Jurkat, Clone E6-1 (cell line): ENCODE data around the gene CCL13. TPM values are rescaled to one million over a fixed set of nuclear protein-coding genes. Genes with fewer than 3 reads are reported as not detected.
"Not testable (repeated sequence)": the region's sequence is repeated elsewhere in the genome, so short reads cannot be mapped to it uniquely, and the experiment has no call there.

Experiments used
- DNase-seq: peaks from one replicate; pipeline ENCODE4 v3.0.0-alpha.2; 2011; ENCODE audit warnings: low read depth, low spot score
- H3K4me3 ChIP-seq: 2 replicates; pipeline ENCODE4 v1.5.1; 2011; ENCODE audit warnings: mild to moderate bottlenecking, low read length, control low read depth, moderate library complexity
- polyA plus RNA-seq: library from polyadenylated mRNA; unstranded; fragments of >200 nt; gene quantifications from one replicate; pipeline ENCODE4 v1.2.1, GENCODE V29; 2012; ENCODE audit warnings: missing spikeins; ENCODE audit not compliant: insufficient read length, insufficient read depth

The CCL13 gene
- not detected for polyA plus RNA-seq

GRCh38 chr17:34356194-34356593 lies at the start of gene CCL13:
CCL13 (plus strand) TSS chr17:34356480; CDS start chr17:34356527, 47 bp downstream.
- DNase-seq, result no peak
- H3K4me3 ChIP-seq, result no peak within 1 kb of the TSS

GRCh38 chr17:34307110-34307509 lies 49.2 kb upstream of the CCL13 start:
- no peak overlapping the region for H3K4me3 ChIP-seq
- DNase-seq, result no peak

GRCh38 chr17:34308371-34308770 lies 47.9 kb upstream of the CCL13 start:
- DNase-seq, result no peak
- H3K4me3 ChIP-seq, result no peak overlapping the region

GRCh38 chr17:34311291-34311690 lies 45.0 kb upstream of the CCL13 start:
- DNase-seq, result no peak
- no peak overlapping the region for H3K4me3 ChIP-seq

GRCh38 chr17:34312080-34312479 lies 44.2 kb upstream of the CCL13 start:
- DNase-seq, result no peak
- no peak overlapping the region for H3K4me3 ChIP-seq

GRCh38 chr17:34313164-34313563 lies 43.1 kb upstream of the CCL13 start:
- H3K4me3 ChIP-seq, result no peak overlapping the region
- no peak for DNase-seq

GRCh38 chr17:34314279-34314678 lies 42.0 kb upstream of the CCL13 start:
- DNase-seq, result no peak
- H3K4me3 ChIP-seq, result no peak overlapping the region

- DNase-seq, result peak; percentile 26
- H3K4me3 ChIP-seq, result no peak overlapping the region
Observed at GRCh38 chr17:34318474-34318873, 37.8 kb upstream of the CCL13 start.

- no peak within 1 kb of the TSS for H3K4me3 ChIP-seq
- DNase-seq, result no peak
Observed at GRCh38 chr17:34319039-34319483, 37.2 kb upstream of the CCL13 start, which contains the start of gene CCL8. CCL8 (plus strand) TSS chr17:34319435; CDS start chr17:34319502, 67 bp downstream.

GRCh38 chr17:34321964-34322363 lies 34.3 kb upstream of the CCL13 start:
- no peak for DNase-seq
- H3K4me3 ChIP-seq, result no peak overlapping the region

GRCh38 chr17:34327580-34327979 lies 28.7 kb upstream of the CCL13 start:
- DNase-seq, H3K4me3 ChIP-seq: not testable (repeated sequence)

- DNase-seq, result no peak
Observed at GRCh38 chr17:34337701-34338100, 18.6 kb upstream of the CCL13 start.

GRCh38 chr17:34339138-34339770 lies 17.0 kb upstream of the CCL13 start:
- no peak overlapping the region for H3K4me3 ChIP-seq
- DNase-seq, result no peak

More at GRCh38 chr17:34337701-34338100, 18.6 kb upstream of the CCL13 start:
- no peak overlapping the region for H3K4me3 ChIP-seq

- H3K4me3 ChIP-seq, result no peak overlapping the region
- no peak for DNase-seq
Observed at GRCh38 chr17:34341916-34342315, 14.4 kb upstream of the CCL13 start.

GRCh38 chr17:34347063-34347462 lies 9.2 kb upstream of the CCL13 start:
- DNase-seq, result no peak
- H3K4me3 ChIP-seq, result no peak overlapping the region

- H3K4me3 ChIP-seq, result no peak overlapping the region
- no peak for DNase-seq
Observed at GRCh38 chr17:34349751-34350150, 6.5 kb upstream of the CCL13 start.

- no peak for DNase-seq
- no peak overlapping the region for H3K4me3 ChIP-seq
Observed at GRCh38 chr17:34351096-34351495, 5.2 kb upstream of the CCL13 start.

GRCh38 chr17:34352191-34352590 lies 4.1 kb upstream of the CCL13 start:
- H3K4me3 ChIP-seq, result no peak overlapping the region
- DNase-seq, result no peak

- H3K4me3 ChIP-seq, result no peak overlapping the region
- no peak for DNase-seq
Observed at GRCh38 chr17:34354637-34355036, 1.6 kb upstream of the CCL13 start.

- DNase-seq, result no peak
- no peak overlapping the region for H3K4me3 ChIP-seq
Observed at GRCh38 chr17:34357398-34357797, 1.1 kb downstream of the CCL13 start.

- DNase-seq, result no peak
- H3K4me3 ChIP-seq, result no peak overlapping the region
Observed at GRCh38 chr17:34358631-34359030, 2.4 kb downstream of the CCL13 start.
